K562 (cell line): ENCODE measurements around the gene UBR1. TPM values are rescaled to one million over a fixed set of nuclear protein-coding genes. Genes with fewer than 3 reads are reported as not detected.

Experiments used
- CEBPG ChIP-seq, 3 experiments: fragments of 200-800 bp in 1 of 3; sonication (Bioruptor generic) in 1 of 3; sonication (generic) in 1 of 3; formaldehyde crosslinking in 1 of 3; IDR thresholded peaks in 2 of 3; conservative IDR thresholded peaks in 1 of 3; 2 replicates each; pipeline versions ENCODE4 v1.6.1 to v1.8.0; 2016 to 2022; ENCODE audit warnings: missing compliant biosample characterization in 2 of 3, missing genetic modification characterization in 2 of 3, mild to moderate bottlenecking in 1 of 3, missing genetic modification reagents in 1 of 3
- CEBPZ ChIP-seq: fragments of 150-350 bp; IDR thresholded peaks from 2 replicates; pipeline ENCODE4 v1.6.1; 2014; ENCODE audit warnings: low read depth, mild to moderate bottlenecking, low read length, borderline replicate concordance
- DNMT1 ChIP-seq: fragments of 450-650 bp; IDR thresholded peaks from 2 replicates; pipeline ENCODE4 v1.6.1; 2016; ENCODE audit warnings: antibody characterized with exemption, mild to moderate bottlenecking
- ELF1 ChIP-seq: fragments of 200-800 bp; sonication (Bioruptor generic); IDR thresholded peaks from 2 replicates; pipeline ENCODE4 v1.6.1; 2016; ENCODE audit warnings: missing genetic modification characterization, missing compliant biosample characterization
- FOXP4 ChIP-seq: sonication (generic); formaldehyde crosslinking; IDR thresholded peaks from 2 replicates; pipeline ENCODE4 v1.8.0; 2022; ENCODE audit warnings: mild to moderate bottlenecking, missing genetic modification reagents, borderline replicate concordance
- HEY1 ChIP-seq: fragments of 250-450 bp; sonication (Bioruptor Pico); IDR thresholded peaks from 2 replicates; pipeline ENCODE4 v1.5.0; 2020; ENCODE audit warnings: mild to moderate bottlenecking, moderate library complexity, borderline replicate concordance
- MAFG ChIP-seq: fragments of 450-650 bp; conservative IDR thresholded peaks from 2 replicates; pipeline ENCODE4 v1.6.1; 2016; ENCODE audit warnings: missing genetic modification characterization, missing compliant biosample characterization
- MBD2 ChIP-seq: sonication (generic); IDR thresholded peaks from 2 replicates; pipeline ENCODE4 v1.6.1; 2016; ENCODE audit warnings: low read depth, borderline replicate concordance
- MEF2A ChIP-seq: IDR thresholded peaks from 2 replicates; pipeline ENCODE4 v1.6.1; 2011; ENCODE audit warnings: low read depth, mild to moderate bottlenecking, low read length, moderate library complexity; ENCODE audit not compliant: control insufficient read depth
- MXI1 ChIP-seq: IDR thresholded peaks from 2 replicates; pipeline ENCODE4 v1.6.1; 2011; ENCODE audit warnings: low read depth, mild to moderate bottlenecking, improper control_type of control experiment, low read length
- ZNF140 ChIP-seq: fragments of 250-450 bp; sonication (Bioruptor Pico); IDR thresholded peaks from 2 replicates; pipeline ENCODE4 v1.8.0; 2021; ENCODE audit warnings: moderate library complexity, mild to moderate bottlenecking, inconsistent platforms
- ZNF212 ChIP-seq: fragments of 450-650 bp; formaldehyde crosslinking; IDR thresholded peaks from 2 replicates; pipeline ENCODE4 v1.4.0; 2020; ENCODE audit warnings: mild to moderate bottlenecking
- ZNF263 ChIP-seq: sonication (generic); formaldehyde crosslinking; IDR thresholded peaks from 2 replicates; pipeline ENCODE4 v1.8.0; 2022; ENCODE audit warnings: mild to moderate bottlenecking, missing genetic modification reagents, borderline replicate concordance
- ZNF354B ChIP-seq: fragments of 250-450 bp; sonication (Bioruptor Pico); IDR thresholded peaks from 2 replicates; pipeline ENCODE4 v1.4.0; 2020
- ZNF589 ChIP-seq: fragments of 200-800 bp; sonication (Bioruptor generic); IDR thresholded peaks from 2 replicates; pipeline ENCODE4 v1.6.1; 2016; ENCODE audit warnings: low read depth, missing genetic modification characterization, missing compliant biosample characterization
- polyA plus RNA-seq, 8 experiments: library from polyadenylated mRNA; depleted of rRNA in 4 of 8; stranded (reverse) in 5 of 8; unstranded in 3 of 8; fragments of >200 nt; fragmentation: Nextera tagmentation in 2 of 8; fragmentation: Illumina TruSeq in 1 of 8; extraction: Ambion mirVana in 2 of 8; extraction: Trizol in 1 of 8; gene quantifications; 2 replicates each; pipeline versions ENCODE4 v1.2.1 to v1.2.3, GENCODE V29; 2011 to 2014; ENCODE audit warnings: inconsistent platforms in 1 of 8, missing spikeins in 1 of 8
- total RNA-seq, 7 experiments: library from RNA; depleted of rRNA in 6 of 7; stranded (reverse); fragments of >200 nt in 6 of 7; fragmentation: Illumina TruSeq in 2 of 7; extraction: Trizol in 2 of 7; gene quantifications; 2 replicates each; pipeline versions ENCODE4 v1.2.1 to v1.2.3, GENCODE V29; 2011 to 2021; ENCODE audit warnings: low replicate concordance in 1 of 7
- TF ChIP-seq, protein P1 (sequence below): sonication (generic); formaldehyde crosslinking; IDR thresholded peaks from 2 replicates; pipeline ENCODE4 v1.8.1; 2023; ENCODE audit warnings: mild to moderate bottlenecking, missing genetic modification reagents
- TF ChIP-seq, protein P2 (sequence below): fragments of 250-450 bp; sonication (Bioruptor Pico); IDR thresholded peaks from 2 replicates; pipeline ENCODE4 v1.8.0; 2022; ENCODE audit warnings: moderate library complexity, mild to moderate bottlenecking, inconsistent platforms

Gene UBR1
- total and polyA plus RNA-seq, 9 of the 15 experiments (the other 6 are each of a cell fraction or from before 2014, with no cell fraction given) = 5.8 to 30.7 (median 15.3) TPM

GRCh38 chr15:43144512-43144911 lies 38.7 kb upstream of the UBR1 start (continued):
- TF ChIP-seq CEBPZ (no peak), MAFG (tag) (no peak), ZNF212 (no peak), ZNF140 (CRISPR knock-in tag) (no peak), CEBPG (CRISPR knock-in tag; IDR thresholded peaks at IDR 0.05) (no peak), CEBPG (tag; conservative IDR thresholded peaks at IDR 0.05 in 1 of 2, IDR thresholded peaks at IDR 0.05 in 1 of 2) (no peak), DNMT1 (no peak), FOXP4 (CRISPR knock-in tag) (no peak), ELF1 (tag) (peak; percentile 43; the same call in 1 of the 2 replicates), MXI1 (no peak), ZNF263 (CRISPR knock-in tag) (no peak), MBD2 (no peak), HEY1 (CRISPR knock-in tag) (no peak), ZNF354B (CRISPR knock-in tag) (no peak), ZNF589 (CRISPR knock-in tag) (no peak), MEF2A (no peak)
- TF ChIP-seq, protein P1, sequence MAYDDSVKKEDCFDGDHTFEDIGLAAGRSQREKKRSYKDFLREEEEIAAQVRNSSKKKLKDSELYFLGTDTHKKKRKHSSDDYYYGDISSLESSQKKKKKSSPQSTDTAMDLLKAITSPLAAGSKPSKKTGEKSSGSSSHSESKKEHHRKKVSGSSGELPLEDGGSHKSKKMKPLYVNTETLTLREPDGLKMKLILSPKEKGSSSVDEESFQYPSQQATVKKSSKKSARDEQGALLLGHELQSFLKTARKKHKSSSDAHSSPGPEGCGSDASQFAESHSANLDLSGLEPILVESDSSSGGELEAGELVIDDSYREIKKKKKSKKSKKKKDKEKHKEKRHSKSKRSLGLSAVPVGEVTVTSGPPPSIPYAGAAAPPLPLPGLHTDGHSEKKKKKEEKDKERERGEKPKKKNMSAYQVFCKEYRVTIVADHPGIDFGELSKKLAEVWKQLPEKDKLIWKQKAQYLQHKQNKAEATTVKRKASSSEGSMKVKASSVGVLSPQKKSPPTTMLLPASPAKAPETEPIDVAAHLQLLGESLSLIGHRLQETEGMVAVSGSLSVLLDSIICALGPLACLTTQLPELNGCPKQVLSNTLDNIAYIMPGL = no peak
- TF ChIP-seq, protein P2, sequence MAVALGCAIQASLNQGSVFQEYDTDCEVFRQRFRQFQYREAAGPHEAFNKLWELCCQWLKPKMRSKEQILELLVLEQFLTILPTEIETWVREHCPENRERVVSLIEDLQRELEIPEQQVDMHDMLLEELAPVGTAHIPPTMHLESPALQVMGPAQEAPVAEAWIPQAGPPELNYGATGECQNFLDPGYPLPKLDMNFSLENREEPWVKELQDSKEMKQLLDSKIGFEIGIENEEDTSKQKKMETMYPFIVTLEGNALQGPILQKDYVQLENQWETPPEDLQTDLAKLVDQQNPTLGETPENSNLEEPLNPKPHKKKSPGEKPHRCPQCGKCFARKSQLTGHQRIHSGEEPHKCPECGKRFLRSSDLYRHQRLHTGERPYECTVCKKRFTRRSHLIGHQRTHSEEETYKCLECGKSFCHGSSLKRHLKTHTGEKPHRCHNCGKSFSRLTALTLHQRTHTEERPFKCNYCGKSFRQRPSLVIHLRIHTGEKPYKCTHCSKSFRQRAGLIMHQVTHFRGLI (CRISPR knock-in tag) = no peak
